Endothelial cell of umbilical vein (primary cell): ENCODE measurements around the gene KRTAP1-1.

ENCODE experiments used
- CTCF ChIP-seq, 2 donors: IDR thresholded peaks; 1 replicate in 1 of 2; 2 replicates in 1 of 2; pipeline ENCODE4 v1.5.1; 2011; ENCODE audit warnings: low read length in 2 of 2, mild to moderate bottlenecking in 2 of 2, moderate library complexity in 2 of 2, control low read depth in 1 of 2, inconsistent platforms in 1 of 2, low read depth in 1 of 2; ENCODE audit not compliant: insufficient read depth in 1 of 2; ENCODE audit errors: extremely low read depth in 1 of 2
- EZH2 ChIP-seq: IDR thresholded peaks from 2 replicates; pipeline ENCODE4 v1.6.1; 2012; ENCODE audit warnings: borderline replicate concordance, low read depth, mild to moderate bottlenecking, moderate library complexity, low read length, inconsistent platforms; ENCODE audit not compliant: severe bottlenecking
- FOS ChIP-seq: IDR thresholded peaks from 2 replicates; pipeline ENCODE4 v1.6.1; 2011; ENCODE audit warnings: mild to moderate bottlenecking, low read length, moderate library complexity, borderline replicate concordance; ENCODE audit not compliant: insufficient read depth
- GATA2 ChIP-seq: IDR thresholded peaks from 2 replicates; pipeline ENCODE4 v1.7.0; 2011; ENCODE audit warnings: low read depth, mild to moderate bottlenecking, moderate library complexity, mixed read lengths, low read length; ENCODE audit not compliant: insufficient read length, insufficient read depth
- JUN ChIP-seq: IDR thresholded peaks from 2 replicates; pipeline ENCODE4 v1.6.1; 2011; ENCODE audit warnings: borderline replicate concordance, low read depth; ENCODE audit not compliant: insufficient read length, insufficient read depth
- MAX ChIP-seq: IDR thresholded peaks from 2 replicates; pipeline ENCODE4 v1.6.1; 2011; ENCODE audit not compliant: insufficient read depth, insufficient read length
- MYC ChIP-seq: IDR thresholded peaks from one replicate; pipeline ENCODE4 v1.6.1; 2011; ENCODE audit warnings: mild to moderate bottlenecking, low read depth, low read length
- POLR2A ChIP-seq: IDR thresholded peaks from 2 replicates; pipeline ENCODE4 v1.6.1; 2012; ENCODE audit warnings: low read depth, mild to moderate bottlenecking, control low read depth, low read length
- POLR2AphosphoS5 ChIP-seq: IDR thresholded peaks from 2 replicates; pipeline ENCODE4 v1.6.1; 2012; ENCODE audit warnings: low read depth, mild to moderate bottlenecking, control low read depth, low read length, moderate library complexity; ENCODE audit not compliant: insufficient read depth

GRCh38 chr17:41054025-41054424, 12.8 kb upstream of the KRTAP1-1 start:
- TF ChIP-seq MAX (no peak), CTCF (IDR thresholded peaks at IDR 0.05; ENCODE audit: extremely low read depth in 1 of 2, insufficient read depth in 1 of 2, low read depth in 1 of 2, low read length in 2 of 2) (no peak), POLR2A (no peak), POLR2AphosphoS5 (no peak), MYC (no peak), EZH2 (no peak), GATA2 (no peak), FOS (no peak), JUN (no peak)
